Central memory CD8-positive, alpha-beta T cell (primary cell): ENCODE results near the gene ROCK2.

Experiments used
- ATAC-seq: fragments of 150-1000 bp; cut with Tn5 transposase; replicated peaks from 2 replicates; pipeline ENCODE4 v1.10.0; 2022; ENCODE audit warnings: mild to moderate bottlenecking, moderate FRiP score, moderate number of reproducible peaks; ENCODE audit not compliant: poor library complexity, severe bottlenecking; ENCODE audit errors: extremely low read depth
- DNase-seq, 2 donors: peaks; one replicate each; pipeline ENCODE4 v3.0.0; 2021; ENCODE audit warnings: low spot score in 2 of 2
- H3K27ac Mint-ChIP-seq: one replicate; pipeline ENCODE4 v1.8.0; 2022; ENCODE audit warnings: low read depth, mild to moderate bottlenecking, moderate library complexity, mixed read lengths
- H3K27me3 Mint-ChIP-seq: one replicate; pipeline ENCODE4 v1.8.0; 2022; ENCODE audit warnings: mixed read lengths
- H3K36me3 Mint-ChIP-seq: one replicate; pipeline ENCODE4 v1.8.0; 2022; ENCODE audit warnings: mild to moderate bottlenecking, moderate library complexity, mixed read lengths; ENCODE audit not compliant: insufficient read depth
- H3K4me1 Mint-ChIP-seq: one replicate; pipeline ENCODE4 v1.8.0; 2022; ENCODE audit warnings: mixed read lengths
- H3K4me3 Mint-ChIP-seq: one replicate; pipeline ENCODE4 v1.8.0; 2022; ENCODE audit warnings: mild to moderate bottlenecking, moderate library complexity, mixed read lengths
- H3K9me3 Mint-ChIP-seq: one replicate; pipeline ENCODE4 v1.8.0; 2022; ENCODE audit warnings: mixed read lengths

ROCK2 gene

DNA sequence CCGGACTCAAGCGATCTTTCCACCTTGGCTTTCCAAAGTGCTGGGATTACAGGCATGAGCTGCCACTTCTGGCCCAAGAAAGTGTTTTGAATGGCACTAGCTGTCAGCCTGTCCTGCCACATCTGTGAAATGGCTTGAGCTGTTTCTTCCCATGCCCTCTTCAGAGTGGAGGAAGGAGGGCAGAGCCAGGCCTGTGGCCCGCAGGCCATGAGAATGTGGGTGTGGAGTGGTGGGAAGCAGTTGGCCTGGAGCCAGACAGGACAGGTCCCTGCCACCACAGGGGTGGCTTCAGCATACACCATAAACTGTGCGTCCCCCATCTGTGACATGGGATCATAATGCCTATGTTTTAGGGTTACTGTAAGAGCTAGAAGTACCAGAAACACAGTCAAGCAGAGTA, 182.7 kb downstream of the ROCK2 start:
- Mint-ChIP-seq H3K36me3 (peaks cover 5% of the 10 kb centered on the region), H3K9me3 (no peaks in the 10 kb centered on the region), H3K4me3 (no peak overlapping the region), H3K4me1 (peaks cover 24% of the 10 kb centered on the region), H3K27me3 (no peaks in the 10 kb centered on the region), H3K27ac (no peak overlapping the region)
- no peak for DNase-seq
- ATAC-seq, result no peak

DNA sequence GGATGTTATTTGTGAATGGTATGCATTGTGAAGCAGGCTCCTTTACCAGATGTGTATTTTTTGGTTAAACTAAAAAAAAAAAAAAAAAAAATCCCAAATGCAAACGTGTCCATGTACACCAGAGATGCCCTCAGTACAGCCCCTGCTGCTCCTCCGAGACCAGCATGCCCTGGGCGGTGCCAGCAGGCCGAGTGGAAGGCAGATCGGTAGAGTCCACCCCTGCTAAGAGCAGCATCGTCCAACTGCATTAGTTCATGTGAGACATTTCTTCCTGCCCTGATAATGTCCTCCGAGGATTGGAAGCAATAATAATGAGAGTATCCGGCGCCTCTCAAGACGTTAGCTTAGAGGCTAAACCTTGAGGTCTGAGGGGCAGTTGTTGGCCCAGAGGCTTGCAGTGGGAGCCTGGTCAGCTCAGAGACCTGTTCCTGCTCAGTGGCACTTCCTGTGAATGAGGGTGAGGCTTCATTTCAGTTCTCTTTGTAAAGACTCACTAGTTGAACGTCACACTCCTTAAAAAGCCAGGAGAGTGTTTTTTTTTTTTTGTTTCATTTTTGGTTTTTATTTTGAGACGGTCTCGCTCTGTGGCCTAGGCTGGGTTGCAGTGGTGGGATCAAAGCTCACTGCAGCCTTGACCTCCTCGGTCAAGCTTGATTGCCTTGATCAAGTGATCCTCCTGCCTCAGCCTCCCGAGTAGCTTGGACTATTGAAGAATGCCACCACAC, 183.5 kb downstream of the ROCK2 start:
- Mint-ChIP-seq H3K27me3 (no peaks in the 10 kb centered on the region), H3K4me3 (peak overlapping the region; percentile 48), H3K4me1 (peaks cover 33% of the 10 kb centered on the region), H3K27ac (peak overlapping the region; percentile 86), H3K36me3 (peaks cover 5% of the 10 kb centered on the region), H3K9me3 (no peaks in the 10 kb centered on the region)
- peak; percentile 69 for ATAC-seq
- no peak for DNase-seq

DNA sequence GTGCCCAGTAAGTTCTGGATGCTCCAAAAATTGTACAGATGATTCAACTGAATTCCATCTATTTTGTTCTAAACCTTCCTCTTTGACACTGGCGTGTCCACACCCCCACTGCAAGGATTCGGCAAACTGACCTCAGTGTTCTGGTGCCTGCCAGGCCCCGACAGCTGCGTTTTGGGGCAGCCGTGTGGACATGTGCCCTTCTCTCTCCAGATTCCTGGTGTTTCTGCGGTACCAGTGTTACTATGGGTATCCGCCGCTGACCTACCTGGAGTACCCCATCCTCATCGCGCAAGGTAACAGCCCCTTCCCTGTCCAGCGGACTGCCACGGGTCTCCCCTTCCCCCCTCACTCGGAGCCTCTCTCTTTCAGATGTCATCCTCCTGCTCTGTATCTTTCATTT, 184.2 kb downstream of the ROCK2 start:
- ATAC-seq, result no peak
- H3K4me3 Mint-ChIP-seq, result no peak overlapping the region
- no peaks in the 10 kb centered on the region for H3K9me3 Mint-ChIP-seq
- peaks cover 34% of the 10 kb centered on the region for H3K4me1 Mint-ChIP-seq
- DNase-seq, result no peak
- H3K36me3 Mint-ChIP-seq, result peaks cover 5% of the 10 kb centered on the region
- peak overlapping the region; percentile 86 for H3K27ac Mint-ChIP-seq
- H3K27me3 Mint-ChIP-seq, result no peaks in the 10 kb centered on the region

DNA sequence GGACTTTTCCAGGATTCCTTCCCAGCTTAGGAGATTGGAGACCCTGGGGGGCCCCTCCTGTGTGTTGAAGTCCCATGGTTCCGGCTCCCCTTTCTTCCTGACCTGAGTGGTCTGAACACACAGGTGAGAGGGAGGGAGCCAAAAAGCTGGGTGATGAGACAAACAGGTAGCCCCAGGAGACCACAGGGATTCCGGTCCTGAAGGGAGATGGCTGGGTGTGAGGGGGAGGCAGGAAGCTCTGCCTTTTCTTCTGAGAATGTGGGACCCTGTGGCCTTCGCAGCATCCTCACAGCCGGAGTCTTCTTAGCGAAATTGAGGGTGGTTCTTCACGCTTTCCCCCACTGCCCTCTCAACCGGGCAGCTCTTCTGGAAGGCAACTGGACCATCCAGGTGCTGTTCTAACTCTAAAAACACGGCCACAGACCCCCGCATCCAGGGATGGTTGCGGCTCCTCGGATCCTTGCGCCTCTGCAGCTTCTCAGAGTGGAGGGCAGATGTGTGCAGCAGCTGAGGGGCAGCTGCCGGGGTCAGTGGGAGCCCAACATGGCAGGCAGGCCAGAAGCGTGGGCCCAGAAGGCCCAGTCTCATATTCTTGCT, 184.8 kb downstream of the ROCK2 start:
- ATAC-seq (no peak), DNase-seq (no peak)
- Mint-ChIP-seq H3K4me1 (peaks cover 34% of the 10 kb centered on the region), H3K27me3 (no peaks in the 10 kb centered on the region), H3K36me3 (peaks cover 5% of the 10 kb centered on the region), H3K4me3 (no peak overlapping the region), H3K9me3 (no peaks in the 10 kb centered on the region), H3K27ac (peak overlapping the region; percentile 86)

DNA sequence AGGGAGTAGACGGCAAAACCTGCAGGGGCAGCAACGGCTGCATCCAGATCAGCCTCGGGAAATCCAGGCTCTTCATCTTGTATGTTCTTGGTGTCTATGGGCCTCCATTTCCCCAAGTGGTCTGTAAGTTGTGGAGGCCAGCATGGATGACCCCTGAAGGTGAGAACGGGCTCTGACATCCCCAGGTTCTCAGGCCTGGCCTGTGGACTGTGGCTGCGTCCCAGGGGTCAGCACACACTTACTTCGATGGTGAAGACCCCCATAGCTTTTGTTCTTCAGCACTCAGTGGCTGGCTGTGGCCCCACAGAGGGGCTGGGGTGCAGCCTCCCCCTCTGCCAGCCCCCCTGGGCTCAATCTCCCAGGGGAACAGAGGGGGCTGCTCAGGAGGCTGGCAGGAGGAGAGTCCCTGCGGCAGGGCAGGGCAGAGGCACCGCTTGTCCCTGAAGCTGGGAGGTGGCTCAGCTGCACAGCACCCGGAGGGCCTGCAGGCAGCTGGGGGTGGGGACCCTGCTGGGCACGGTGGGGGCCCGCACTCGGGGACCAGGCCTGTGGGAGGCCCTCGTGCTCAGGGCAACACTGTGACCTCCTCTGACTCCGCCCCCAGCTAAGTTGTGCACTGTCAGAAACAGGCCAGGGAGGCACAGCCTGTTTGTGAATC, 185.4 kb downstream of the ROCK2 start:
- DNase-seq, result no peak

DNA sequence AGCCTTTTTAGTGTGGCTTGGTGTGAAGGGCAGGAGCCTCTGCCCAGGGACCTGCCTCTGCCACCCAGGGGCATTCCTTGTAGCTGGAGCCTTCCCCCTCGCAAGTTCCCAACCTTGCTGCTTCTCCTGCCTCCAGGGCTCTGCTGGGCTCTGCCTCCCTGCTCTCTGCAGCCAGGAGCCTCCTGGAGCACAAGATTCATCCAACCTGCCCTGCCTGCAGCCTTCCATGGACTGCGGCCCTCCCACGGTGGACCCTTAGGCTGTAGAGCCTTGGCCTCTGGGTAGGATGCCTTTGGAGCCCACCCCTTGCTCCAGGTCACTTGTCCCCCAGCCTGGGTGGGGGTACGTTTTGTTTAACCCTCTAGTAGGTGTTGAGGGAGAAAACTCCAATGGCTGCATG, 186.7 kb downstream of the ROCK2 start:
- no peaks in the 10 kb centered on the region for H3K27me3 Mint-ChIP-seq
- H3K36me3 Mint-ChIP-seq, result peaks cover 6% of the 10 kb centered on the region
- ATAC-seq (no peak), DNase-seq (no peak)
- H3K27ac Mint-ChIP-seq, result peak overlapping the region; percentile 65
- no peak overlapping the region for H3K4me3 Mint-ChIP-seq
- H3K4me1 Mint-ChIP-seq, result peaks cover 34% of the 10 kb centered on the region
- no peaks in the 10 kb centered on the region for H3K9me3 Mint-ChIP-seq

More for the DNA sequence above, 185.4 kb downstream of the ROCK2 start:
- peak overlapping the region; percentile 86 for H3K27ac Mint-ChIP-seq
- H3K4me3 Mint-ChIP-seq, result no peak overlapping the region
- no peak for ATAC-seq
- no peaks in the 10 kb centered on the region for H3K27me3 Mint-ChIP-seq
- H3K36me3 Mint-ChIP-seq, result peaks cover 8% of the 10 kb centered on the region
- no peaks in the 10 kb centered on the region for H3K9me3 Mint-ChIP-seq
- H3K4me1 Mint-ChIP-seq, result peaks cover 34% of the 10 kb centered on the region

DNA sequence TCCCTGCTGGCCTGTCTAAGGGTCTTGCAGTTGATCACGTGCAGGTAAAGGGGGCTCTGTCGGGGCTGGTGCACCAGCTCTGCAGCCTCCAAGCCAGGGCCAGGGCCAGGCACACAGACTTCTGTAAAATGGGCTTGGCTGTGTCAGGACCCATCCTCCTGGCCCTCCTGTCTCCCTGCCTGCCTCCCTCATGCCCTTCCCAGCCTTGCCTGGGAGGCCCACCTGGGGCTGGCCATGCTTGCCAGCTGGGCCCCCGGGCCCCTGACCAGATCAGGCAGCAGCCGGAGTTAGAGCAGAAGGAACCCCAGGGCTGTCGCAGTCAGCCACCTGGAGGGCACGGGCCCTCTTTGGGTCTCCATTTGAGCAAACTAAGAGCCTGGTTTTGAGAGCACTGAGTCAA, 187.1 kb downstream of the ROCK2 start:
- peaks cover 34% of the 10 kb centered on the region for H3K4me1 Mint-ChIP-seq
- no peaks in the 10 kb centered on the region for H3K9me3 Mint-ChIP-seq
- H3K27me3 Mint-ChIP-seq, result no peaks in the 10 kb centered on the region
- peaks cover 6% of the 10 kb centered on the region for H3K36me3 Mint-ChIP-seq
- peak overlapping the region; percentile 29 for H3K4me3 Mint-ChIP-seq
- peak overlapping the region; percentile 65 for H3K27ac Mint-ChIP-seq
- no peak for ATAC-seq
- DNase-seq, result no peak

DNA sequence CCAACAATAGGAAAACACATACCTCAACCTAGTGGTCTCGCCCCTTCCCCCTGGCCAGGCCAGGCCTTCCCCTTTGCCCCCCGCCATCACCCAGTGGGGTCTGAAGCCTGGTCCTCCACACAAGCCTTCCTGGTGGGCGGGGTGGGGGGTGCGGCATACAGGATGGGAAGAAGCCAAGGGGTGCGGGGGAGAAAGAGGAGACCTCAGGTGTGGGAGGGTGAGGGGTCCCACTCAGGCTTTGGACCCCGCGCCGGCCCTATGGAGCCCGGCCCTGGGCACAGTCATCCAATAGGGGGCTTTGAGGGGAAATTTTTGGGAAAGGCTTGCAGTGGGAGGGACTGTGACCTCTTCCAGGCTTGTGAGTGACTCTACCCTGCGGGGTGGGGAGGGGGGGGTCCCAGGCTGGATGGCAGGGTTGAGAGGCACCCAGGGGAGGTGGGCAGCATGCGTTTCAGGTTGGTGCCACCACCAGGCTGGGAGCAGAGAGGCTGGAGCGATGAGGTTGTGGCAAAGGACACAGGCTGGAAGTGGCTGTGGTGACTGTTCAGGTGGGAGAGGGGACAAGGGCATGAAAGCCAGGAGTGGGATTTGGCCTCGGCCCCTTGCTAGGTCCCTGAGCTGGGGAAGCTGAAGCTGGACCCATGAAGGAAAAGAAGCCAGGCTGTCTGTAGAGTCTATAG, 187.9 kb downstream of the ROCK2 start:
- peaks cover 4% of the 10 kb centered on the region for H3K36me3 Mint-ChIP-seq
- H3K4me1 Mint-ChIP-seq, result peaks cover 34% of the 10 kb centered on the region
- no peak for DNase-seq
- no peak for ATAC-seq
- H3K4me3 Mint-ChIP-seq, result peak overlapping the region; percentile 81
- H3K27me3 Mint-ChIP-seq, result no peaks in the 10 kb centered on the region
- no peak overlapping the region for H3K27ac Mint-ChIP-seq
- H3K9me3 Mint-ChIP-seq, result no peaks in the 10 kb centered on the region

DNA sequence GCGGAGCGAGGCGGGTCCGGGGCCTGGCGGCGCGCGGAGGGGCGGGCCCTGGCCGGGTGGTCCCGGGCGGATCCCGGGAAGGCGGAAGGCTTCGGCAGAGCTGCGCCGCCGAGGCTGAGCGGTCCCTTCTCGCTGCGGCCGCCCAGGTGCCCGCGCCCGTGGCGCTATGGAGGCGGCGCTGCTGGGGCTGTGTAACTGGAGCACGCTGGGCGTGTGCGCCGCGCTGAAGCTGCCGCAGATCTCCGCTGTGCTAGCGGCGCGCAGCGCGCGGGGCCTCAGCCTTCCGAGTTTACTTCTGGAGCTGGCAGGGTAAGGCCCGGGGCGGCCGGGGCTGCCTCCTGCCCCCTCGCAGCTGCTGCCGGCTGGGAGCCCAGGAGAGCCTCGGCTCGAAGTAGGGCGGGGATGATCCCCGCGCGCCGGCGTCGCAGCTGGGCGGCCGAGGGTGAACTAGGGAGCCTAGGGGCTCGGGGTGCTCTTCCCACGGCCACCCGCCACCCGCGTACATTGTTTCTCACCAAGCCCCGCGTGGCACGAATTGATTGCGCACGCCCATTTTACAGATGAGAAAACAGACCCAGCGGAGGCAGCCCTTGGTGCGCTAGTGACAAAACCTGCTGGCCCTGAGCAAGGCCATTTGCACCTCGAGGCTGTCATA, 188.9 kb downstream of the ROCK2 start, which contains the start of gene SLC66A3:
TSS of gene SLC66A3 (plus strand) at position 87 of the 655 bp plus-strand sequence. CDS start at position 167, 80 bp downstream.
- no peaks in the 10 kb centered on the region for H3K9me3 Mint-ChIP-seq
- peak within 1 kb of the TSS; percentile 83 for H3K27ac Mint-ChIP-seq
- peak; percentile 83 for ATAC-seq
- peak within 1 kb of the TSS; percentile 81 for H3K4me3 Mint-ChIP-seq
- DNase-seq, result peak; percentile 73 to 76
- peaks cover 28% of the 10 kb centered on the region for H3K4me1 Mint-ChIP-seq
- peaks cover 4% of the 10 kb centered on the region for H3K36me3 Mint-ChIP-seq
- no peaks in the 10 kb centered on the region for H3K27me3 Mint-ChIP-seq

DNA sequence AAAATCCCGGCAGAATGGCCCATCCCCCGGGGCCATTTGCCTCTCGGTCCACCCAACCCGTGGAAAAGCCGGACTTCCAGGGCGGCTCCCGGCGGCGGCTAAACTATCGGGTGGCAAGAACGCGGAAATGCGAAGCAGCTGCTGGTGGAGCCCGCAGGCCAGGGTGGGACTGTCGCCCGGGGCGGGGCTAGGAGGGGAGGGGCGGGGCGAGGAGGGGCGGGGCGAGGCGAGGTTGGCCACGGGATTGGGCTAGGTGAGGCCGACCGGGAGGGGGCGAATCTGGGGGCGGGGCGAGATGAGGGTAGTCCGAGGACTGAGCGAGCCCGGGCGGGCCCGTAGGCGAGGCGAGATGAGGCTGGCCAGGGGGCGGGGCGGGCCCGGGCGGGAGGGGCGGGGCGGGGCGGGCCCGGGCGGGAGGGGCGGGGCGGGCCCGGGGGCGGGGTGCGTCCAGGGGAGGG, 189.5 kb downstream of the ROCK2 start:
- peak overlapping the region; percentile 81 for H3K4me3 Mint-ChIP-seq
- peaks cover 22% of the 10 kb centered on the region for H3K4me1 Mint-ChIP-seq
- DNase-seq, result peak; percentile 92 to 94
- no peaks in the 10 kb centered on the region for H3K9me3 Mint-ChIP-seq
- H3K36me3 Mint-ChIP-seq, result peaks cover 4% of the 10 kb centered on the region
- H3K27ac Mint-ChIP-seq, result peak overlapping the region; percentile 83
- no peaks in the 10 kb centered on the region for H3K27me3 Mint-ChIP-seq
- peak; percentile 94 for ATAC-seq

DNA sequence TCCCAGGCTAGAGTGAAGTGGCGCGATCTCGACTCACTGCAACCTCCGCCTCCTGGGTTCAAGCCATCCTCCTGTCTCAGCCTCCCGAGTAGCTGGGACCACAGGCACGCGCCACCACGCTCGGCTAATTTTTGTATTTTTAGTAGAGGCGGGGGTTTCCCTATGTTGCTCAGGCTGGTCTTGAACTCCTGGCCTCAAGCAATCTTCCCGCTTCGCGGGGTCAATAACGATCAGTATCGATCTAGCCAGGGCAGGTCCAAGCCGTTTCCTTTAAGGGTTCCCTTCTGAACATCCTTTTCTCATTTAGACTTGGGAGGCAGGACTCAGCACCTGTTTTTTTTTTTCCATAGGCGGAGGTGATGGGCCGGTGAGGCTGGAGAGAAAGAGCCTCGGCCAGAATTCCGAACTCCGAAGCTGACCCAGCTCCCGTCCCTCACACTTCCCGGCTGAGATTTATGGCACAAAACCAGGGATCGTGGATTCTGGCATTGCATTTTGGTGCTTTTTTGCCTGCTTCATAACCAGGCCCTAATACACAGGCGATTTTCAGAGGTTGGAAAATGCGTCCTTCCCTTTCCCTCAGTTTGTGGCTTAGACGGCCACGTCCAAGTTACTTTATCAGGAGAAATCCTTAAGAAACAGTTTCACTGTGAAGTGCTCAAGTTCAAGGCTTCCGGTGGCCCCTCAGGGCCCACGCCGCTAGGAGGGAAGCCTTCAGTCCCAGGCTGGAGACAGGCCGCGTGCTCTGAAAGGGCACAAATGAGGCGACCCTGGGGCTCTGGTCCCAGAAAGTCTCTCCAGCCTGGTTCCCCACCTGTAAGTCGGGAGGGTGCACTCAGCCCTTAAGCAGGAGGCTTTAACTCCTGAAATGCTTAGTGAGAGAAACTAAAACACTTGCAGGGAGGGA, 190.2 kb downstream of the ROCK2 start:
- peak in 1 of 2 donors; percentile 32 for DNase-seq

More for the DNA sequence above, 190.2 kb downstream of the ROCK2 start:
- H3K4me1 Mint-ChIP-seq, result peaks cover 16% of the 10 kb centered on the region
- peak overlapping the region; percentile 83 for H3K27ac Mint-ChIP-seq
- no peaks in the 10 kb centered on the region for H3K9me3 Mint-ChIP-seq
- peak overlapping the region; percentile 81 for H3K4me3 Mint-ChIP-seq
- peaks cover 4% of the 10 kb centered on the region for H3K36me3 Mint-ChIP-seq
- ATAC-seq, result no peak
- H3K27me3 Mint-ChIP-seq, result no peaks in the 10 kb centered on the region
